CD1c-positive myeloid dendritic cell (primary cell): ENCODE results near the gene MSH3.
"Not testable (repeated sequence)": the region's sequence is repeated elsewhere in the genome, so short reads cannot be mapped to it uniquely, and the experiment has no call there.

Experiments used
- DNase-seq: peaks from one replicate; pipeline ENCODE4 v3.0.0-alpha.2; 2016; ENCODE audit errors: extremely low spot score

MSH3 gene

DNA sequence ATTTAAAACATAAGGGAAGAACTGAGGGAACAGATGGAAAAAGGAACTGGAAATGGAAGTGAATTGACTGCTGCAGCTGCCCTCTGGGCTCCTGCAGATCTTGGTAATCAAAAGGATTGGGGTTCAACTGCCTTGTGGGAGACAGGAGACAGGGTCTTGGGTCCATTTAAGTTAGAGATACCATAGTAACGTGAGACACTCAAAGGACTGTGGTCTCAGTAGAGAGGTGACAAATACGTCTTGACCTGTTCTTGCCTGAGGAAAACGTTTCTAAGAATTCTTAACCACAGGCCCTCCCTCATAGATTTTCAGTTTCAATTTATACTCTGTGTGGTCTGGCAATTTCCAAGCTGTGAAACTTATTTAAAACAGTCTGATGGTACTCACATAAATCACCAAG, 101.2 kb downstream of the MSH3 start:
- peak; percentile 5 for DNase-seq

DNA sequence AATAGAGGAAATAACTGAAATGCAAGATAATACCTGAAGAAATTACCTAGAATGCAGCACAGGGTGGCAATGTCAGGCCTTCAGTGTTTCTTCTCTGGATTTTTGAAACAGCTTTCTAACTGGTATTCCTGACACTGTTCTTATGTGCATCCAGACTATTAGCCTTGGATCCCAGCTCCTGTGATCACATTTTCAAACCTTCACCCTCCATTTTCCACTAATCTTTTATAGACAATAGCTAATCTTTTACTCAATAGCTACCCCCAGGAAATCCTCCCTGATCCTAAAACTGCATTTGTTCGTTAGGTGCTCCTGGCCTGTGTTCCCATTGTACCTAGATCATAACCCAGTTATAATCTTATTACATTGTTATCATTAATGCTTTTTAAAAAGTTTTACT, 101.8 kb downstream of the MSH3 start:
- no peak for DNase-seq

DNA sequence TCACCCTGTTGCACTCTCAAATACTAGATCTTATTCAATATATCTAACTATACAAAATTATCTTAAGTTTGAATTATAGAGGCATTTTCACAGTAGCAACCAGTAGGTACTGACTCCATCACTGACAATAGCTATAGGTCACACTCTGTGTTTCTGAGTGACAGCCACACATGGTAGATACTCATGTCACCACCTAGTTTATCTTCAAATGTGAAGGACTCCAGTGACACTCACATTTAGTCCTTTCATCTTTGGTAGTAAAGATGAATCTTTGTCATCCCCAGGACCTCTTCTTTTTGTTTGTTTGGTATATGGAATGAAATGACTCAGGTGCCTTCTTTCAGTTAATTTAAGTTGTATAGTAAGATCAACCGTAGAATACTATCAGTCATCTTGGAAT, 102.8 kb downstream of the MSH3 start:
- DNase-seq, result no peak

DNA sequence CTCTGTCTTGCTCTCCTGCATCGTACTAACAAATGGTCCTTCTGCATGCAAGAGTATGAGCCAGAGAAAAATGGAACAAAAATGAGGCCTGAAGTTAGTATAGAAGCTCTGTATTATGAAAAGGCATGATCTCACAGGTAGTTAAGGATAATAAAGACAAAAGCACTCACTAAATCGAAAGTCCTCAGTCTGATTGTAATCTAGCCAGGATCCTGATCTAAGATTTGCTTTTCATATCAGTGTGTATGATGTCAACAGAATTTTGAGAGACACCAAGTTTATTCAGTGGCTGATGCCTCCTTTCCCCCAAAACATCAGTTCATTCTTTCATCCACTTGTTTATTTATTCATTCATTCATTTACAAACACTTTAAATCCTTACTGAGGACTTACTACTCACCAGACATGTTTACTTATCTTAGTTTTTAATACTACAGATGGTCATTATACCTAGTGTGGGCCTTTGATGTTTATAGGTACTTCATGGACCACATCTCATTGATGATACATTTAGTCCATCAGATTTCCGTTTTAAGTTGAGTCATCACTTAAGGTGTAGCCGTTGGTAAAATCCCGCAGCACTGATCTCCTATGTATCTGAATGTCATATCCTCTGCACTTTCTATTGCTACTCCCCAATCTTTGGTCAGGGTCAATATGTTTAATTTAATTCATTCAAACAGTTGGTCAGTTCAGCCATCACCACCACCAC, 105.6 kb downstream of the MSH3 start:
- DNase-seq, result no peak

DNA sequence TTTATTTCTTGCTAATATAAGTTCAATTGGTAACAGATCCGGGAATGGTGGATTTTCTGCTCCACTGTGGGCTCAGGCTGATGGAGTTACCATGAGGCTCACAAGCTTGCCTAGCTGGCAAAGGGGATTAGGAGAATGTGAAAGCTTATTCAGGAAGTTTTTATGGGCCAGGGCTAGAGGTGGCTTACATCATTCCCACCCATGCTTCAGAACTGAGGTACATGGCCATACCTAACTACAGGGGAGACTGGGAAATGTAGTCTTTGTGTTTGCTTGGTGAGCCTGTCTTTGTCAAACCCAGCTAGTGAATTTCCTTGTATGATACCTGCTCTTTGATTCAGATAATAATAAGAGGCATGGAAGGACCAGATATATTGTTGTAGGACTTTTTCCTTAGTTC, 106.2 kb downstream of the MSH3 start:
- DNase-seq, result no peak

DNA sequence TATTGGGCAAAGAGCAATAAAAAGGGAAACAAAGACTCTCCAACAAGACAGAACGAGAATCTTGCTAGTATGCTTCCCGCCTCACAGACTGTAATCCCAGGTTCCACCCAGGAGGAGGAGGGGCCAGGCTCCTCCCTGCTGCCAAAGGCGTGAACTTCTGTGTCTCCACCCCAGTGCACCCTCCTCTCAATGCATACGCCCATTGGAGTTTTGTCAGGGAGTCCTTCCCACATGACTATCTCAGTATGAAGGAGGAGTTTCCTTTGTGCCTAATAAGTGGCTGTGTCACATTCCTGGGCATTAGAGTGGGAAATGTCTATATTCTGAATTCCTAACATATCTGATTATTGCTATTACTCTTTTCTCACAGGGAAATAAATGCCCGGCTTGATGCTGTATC, 106.7 kb downstream of the MSH3 start:
- DNase-seq, result no peak

DNA sequence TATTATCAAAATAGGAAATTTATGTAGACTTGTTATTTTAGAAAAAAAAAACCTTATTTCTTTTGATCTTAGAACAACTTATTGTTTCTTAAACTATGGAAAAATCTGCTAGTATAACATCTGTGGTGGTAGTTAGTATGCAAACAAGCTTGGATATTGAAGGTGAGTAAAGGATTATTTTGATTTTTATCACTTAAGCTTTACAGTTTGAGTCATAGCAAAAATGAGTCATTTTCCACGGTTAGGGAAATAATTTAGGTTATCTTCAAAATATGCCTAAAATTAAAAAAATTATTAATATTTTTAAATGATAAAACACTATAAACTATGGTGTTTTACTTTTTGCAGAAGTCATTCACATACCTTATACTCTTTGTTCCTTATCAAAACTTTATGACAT, 107.5 kb downstream of the MSH3 start:
- DNase-seq, result no peak

DNA sequence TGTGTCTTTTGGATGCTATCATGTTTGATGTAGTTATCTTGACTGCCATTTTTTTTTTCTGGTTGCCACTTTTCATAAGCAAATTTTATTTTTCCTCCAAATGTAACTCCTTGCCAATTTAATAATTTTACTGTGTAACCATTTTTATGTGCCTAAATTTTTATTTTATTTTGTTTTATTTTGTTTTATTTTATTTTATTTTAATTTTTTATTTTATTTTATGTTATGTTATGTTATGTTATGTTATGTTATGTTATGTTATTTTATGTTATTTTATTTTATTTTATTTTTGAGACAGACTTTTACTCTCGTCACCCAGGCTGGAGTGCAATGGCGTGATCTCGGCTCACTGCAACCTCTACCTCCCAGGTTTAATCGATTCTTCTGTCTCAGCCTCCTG, 108.1 kb downstream of the MSH3 start:
- DNase-seq, result no peak

DNA sequence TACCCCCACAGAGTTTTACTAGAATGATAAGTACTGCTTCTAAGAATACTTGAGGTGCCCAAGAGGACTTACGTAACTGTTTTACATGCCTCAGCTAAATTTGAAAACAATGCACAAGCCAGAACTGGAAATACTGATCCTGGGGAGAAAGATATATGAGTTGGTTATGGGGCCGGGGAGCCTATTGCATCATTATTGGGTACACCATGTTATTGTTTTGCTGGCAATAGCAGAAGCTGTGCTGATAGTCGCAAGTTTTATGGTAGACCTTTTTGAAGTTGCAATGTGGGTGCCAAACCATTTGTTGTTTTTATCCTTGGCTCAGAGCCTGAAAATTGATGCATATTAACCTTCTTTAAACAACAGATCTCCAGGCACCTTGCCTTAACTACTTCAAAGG, 108.8 kb downstream of the MSH3 start:
- no peak for DNase-seq

DNA sequence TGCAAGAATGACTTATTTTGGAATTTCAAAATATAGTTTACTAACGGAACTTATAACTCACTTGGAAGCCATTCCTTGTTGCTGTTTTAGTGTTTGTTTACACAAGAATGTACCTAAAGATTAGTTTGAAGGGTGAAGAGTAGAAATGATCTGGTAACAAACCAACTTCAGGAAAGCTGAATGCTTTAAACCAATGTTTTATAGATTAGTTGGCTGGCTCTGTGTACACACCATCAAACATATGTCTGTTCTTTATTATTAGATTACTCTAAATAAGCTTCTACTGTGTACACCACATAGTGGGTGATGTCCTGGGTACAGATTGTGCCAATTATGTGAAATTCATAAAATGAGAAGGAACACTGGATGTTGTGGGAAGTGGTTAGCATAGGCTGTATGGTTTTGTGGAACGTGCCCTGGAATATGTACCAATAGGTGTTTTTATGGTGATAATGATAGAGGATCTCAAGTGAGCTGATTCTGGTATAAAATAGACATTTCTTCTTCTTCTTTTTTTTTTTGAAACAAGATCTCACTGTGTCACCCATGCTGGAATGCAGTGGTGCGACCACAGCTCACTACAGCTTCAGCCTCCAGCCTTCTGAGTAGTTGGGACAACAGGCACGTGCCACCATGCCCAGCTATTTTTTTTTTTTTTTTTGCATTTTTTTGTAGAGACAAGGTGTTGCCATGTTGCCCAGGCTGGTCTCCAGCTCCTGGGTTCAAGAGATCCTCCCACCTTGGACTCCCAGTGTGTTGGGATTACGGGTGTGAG, 109.6 kb downstream of the MSH3 start:
- DNase-seq, result no peak

DNA sequence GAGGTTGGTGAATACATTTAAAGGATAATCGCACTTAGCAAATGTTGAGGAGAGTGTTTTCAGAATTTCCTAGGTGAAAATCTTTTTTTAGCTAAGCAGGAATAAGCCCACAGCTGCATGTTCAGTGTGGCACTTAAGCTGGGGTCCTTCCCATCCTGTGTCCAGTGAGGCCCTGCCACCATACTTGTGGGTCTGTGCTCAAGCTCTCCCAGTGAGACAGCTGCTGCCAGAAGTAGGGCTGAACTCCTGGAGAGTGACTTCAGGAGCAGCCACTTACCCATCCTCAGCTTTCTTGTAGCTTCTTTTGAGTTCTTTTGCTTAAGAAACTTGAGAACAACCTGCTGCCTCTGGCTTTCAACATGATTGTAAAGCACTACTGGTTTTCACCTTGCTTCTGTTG, 110.3 kb downstream of the MSH3 start:
- DNase-seq, result no peak

DNA sequence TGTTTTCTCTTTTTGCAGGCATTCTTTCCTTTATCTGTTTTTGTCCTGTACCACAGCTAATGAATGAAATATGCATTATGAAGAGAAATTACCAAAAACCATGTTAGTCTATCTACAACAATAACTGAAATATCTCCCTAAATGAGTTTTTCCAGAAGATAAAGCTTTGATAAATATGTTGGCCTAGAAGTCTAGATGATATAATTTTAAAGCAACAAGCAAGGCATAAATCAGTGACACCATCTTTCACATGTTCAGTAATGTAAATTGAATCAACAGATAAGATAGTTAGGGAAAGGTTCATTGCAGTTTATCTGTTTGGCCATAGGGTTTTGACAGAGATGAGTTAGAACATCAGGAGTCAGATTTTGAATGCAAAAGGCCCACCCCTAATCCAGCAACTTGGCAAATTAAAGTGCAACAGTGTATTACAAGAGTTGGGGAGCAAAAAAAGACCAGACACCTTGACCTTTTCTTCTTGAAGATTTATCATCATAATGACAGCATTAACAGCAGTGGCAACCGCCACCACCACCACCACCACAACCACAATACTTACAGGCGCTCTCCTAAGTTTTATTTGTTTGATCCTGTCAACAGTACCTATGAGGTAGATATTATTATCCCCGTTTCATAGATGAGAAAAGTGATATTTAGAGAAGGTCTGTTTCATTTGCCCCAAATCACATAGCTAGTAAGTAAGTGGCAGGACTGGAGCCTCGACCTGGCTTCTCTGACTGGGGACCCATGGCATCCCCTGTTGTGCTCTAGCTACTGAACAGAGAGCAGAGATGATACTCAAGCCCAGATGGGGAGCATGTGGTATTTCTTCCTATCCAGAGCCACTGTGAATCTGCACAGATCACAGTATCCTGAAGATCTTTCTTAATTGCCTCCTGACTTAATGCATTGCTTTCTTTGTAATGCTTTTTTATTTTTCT, 123.2 kb downstream of the MSH3 start:
- DNase-seq, result no peak

DNA sequence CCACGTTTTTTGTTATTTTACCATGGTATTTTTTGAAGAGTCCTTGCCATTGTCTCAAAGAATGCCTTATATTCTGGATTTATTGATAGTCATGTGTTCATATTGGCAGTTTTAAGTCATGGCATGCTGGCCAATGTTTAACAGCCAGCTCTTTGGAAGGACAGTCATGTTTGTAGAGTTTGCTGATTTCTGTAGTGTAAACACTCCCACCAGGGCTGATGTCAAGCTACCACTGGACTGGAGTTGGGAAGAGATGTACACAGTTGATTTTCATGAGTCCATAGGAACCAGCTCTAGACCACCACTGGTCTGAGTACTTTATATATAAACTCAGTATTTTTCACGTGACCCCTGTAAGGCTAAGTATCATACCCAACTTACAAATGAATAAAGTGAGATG, 125.6 kb downstream of the MSH3 start:
- DNase-seq, result no peak

DNA sequence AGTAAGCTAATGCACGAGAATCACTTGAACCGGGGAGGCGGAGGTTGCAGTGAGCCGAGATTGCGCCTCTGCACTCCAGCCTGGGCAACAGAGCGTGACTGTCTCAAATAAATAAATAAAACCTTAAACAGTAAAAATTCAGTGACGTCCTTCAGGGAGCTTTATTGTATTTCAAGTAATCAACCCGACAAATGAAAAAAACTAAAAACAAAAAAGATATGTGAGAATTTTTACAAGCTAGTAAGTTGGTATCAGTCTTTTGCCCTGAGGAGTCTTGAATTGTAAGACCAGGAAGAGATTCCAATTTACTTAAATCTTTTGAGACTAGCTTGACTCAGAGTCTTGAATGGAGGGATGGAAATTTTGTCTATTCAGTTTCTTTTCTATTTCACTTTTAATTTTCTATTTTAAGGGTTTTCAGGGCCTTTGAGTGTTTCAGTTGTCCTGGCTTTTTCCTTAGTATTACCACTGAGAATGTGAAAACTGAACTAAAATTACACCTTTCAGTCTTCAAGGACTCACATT, 126.4 kb downstream of the MSH3 start:
- DNase-seq, result no peak

DNA sequence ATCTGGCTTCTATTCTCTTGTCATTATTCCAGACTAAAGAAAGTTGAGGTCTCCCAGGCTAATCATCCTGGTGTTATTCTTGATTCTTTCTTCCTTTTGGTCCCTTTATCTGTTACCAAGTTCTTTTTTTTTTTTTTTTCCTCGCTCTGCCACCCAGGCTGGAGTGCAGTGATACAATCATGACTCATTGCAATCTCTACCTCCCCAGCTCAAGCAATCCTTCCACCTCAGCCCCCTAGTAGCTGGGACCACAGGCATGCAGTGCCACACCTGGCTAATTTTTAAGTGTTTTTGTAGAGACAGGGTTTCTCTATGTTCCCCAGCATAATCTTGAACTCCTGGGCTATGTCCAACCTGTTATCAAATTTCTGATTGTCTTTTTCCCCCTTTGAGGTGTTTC, 126.9 kb downstream of the MSH3 start:
- DNase-seq, result no peak

DNA sequence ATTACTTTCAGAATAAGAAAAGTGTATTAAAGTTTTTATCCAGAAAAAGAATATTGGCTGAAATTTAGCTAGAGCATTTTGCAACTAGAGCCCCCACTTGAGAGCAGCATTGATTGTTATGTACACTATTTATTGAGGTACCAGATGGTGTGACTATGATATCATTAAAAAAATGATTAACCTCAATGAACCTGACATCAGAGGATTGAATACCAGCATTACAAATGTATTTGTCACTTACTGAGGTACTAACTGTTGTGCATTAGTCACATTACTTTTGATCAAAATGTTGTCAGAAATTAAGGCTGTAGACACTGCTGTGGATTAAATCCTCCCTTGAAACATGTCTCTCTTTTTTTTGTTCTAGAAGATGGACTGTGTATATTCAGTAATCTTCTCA, 128.2 kb downstream of the MSH3 start:
- DNase-seq, result no peak

DNA sequence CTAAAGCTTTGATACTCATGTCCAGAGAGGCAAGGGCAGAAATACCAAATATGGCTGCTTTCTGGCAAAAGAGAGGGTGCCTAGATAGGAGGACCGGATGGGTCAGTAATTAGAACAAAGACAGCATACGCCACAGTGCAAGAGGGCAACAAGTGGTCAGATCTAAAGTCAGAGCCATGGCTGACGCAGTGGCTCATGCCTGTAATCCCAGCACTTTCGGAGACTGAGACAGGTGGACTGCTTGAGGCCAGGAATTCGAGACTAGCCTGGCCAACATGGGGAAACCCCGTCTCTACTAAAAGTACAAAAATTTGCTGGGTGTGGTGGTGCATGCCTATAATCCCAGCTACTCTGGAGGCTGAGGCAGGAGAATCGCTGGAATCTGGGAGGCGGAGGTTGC, 129.3 kb downstream of the MSH3 start:
- DNase-seq, result not testable (repeated sequence)

DNA sequence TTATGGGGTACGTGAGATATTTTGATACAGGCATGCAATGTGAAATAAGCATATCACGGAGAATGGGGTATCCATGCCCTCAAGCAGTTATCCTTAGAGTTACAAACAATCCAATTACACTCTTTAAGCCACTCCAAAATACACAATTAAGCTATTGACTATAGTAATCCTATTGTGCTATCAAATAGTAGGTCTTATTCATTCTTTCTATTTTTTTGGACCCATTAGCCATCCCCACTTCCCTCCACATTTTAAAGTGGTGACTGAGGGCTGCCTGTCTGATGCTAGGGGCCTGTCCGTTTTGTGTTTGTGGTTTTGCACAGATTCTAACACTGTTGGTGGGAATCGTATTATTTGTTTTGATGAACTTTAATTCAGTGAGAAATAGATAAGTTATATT, 130.0 kb downstream of the MSH3 start:
- DNase-seq, result no peak

DNA sequence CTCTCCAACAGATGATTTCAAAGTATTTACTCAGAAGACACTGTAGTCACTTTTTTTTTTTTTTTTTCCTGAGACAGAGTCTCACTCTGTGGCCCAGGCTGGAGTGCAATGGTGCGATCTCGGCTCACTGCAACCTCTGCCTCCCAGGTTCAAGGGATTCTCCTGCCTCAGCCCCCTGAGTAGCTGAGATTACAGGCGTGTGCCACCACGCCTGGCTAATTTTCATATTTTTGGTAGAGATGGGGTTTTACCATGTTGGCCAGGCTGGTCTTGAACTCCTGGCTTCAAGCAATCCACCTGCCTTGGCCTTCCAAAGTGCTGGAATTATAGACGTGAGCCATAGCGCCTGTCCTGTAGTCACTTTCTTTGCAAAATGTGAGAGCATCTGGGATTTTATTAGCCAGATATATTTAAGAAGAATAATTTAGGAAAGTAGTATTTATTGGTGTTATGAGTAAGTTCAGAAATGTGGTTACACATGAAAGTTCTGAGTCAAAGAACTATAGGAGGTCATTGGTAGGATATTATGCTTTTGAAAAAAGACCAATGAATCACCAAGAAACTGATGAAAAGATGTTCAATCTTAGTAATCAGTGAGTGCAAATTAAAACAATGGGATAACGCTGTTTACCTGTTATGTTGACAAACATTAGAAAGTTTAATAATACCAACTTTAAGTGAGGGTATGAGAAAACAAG, 135.0 kb downstream of the MSH3 start:
- not testable (repeated sequence) for DNase-seq

DNA sequence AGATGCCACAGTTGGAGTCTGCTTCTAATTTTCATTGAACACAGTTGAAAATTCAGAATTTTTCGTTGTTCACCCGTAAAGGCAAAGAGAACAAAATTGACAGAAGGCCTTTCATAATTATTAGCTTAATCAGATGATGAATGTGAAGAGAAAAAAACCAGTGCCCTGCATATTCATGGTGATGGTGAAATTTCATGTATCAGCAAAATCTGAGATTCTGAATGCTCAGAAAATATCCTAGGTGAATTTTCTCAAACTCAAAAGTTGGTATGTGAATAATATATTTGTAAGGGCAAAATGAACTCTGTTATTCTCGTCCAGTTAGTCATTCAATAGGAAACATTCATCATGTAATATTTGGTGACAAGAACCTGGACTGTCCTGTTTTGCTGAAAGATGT, 136.2 kb downstream of the MSH3 start:
- DNase-seq, result no peak

DNA sequence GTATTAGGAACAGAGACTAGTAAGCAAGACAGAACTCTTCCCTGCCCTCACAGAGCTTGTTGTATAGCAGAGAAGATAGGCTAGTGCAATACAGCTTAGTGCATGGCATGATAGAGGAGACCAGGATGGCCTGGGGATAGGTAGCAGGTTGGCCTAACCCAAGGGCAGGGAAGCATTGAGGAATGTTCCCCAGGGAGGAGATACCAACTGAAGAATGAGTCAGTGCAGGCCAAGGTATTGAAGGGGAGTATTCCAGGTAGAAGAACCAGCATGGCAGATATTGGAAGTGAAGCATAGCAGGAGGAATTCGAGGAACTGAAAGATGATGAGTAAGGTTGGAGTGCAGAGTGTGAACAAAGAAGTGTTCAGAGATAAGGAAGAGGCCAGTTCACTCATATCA, 138.9 kb downstream of the MSH3 start:
- DNase-seq, result no peak

DNA sequence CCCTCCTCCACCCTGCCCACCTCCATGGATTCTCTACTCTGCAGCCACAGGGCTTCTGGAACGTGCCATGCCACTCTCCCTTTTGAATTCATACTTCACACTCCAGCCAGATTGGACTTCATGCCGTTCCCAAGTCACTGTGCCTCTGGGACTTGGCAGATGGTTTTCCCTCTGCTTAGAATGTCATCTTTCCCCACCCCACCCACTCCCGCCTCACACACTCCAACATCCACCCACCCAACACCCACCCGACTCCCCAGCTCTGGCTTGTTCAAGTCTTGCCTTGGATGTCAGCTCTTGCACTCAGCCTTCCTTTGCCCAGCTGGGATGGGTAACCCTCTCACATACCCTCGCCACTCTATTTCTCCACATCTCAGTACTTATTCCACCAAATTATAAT, 142.4 kb downstream of the MSH3 start:
- DNase-seq, result no peak
